ENCODE measurements around the gene APRT.
"Not testable (repeated sequence)": the region's sequence is repeated elsewhere in the genome, so short reads cannot be mapped to it uniquely, and the experiment has no call there.

The APRT gene

GRCh38 chr16:88841521-88842307 lies 30.0 kb upstream of the APRT start:
- DNase-seq: no peak

DNA sequence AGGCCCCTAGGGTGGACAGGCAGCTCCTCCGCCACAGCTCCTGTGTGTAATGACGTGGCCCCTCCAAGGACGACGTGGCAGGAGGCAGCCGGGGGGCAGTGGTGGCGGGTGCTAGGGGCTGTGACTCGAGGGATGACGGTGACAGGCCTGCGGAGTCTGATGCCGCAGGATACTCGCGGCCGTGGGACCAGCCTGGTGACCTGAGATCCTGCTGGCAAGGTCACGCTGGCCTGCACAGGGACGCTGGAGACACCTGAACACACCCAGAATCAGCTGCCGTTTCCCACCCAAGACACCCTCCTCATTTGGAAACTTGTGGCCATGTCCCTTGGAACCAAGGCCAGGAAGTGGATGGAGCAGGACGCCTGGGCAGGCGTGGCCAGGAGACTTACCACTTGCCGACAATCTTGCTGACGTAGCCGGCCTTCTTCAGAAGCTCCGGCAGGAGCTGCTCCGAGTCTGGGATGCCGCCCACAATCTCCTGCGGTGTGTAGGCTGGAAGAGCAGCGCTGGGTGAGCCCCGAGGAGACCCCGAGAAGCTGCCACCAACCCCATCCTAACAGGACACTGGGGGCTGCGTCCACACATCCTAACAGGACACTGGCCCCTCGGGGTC lies 29.0 kb upstream of the APRT start:
- DNase-seq: no peak

DNA sequence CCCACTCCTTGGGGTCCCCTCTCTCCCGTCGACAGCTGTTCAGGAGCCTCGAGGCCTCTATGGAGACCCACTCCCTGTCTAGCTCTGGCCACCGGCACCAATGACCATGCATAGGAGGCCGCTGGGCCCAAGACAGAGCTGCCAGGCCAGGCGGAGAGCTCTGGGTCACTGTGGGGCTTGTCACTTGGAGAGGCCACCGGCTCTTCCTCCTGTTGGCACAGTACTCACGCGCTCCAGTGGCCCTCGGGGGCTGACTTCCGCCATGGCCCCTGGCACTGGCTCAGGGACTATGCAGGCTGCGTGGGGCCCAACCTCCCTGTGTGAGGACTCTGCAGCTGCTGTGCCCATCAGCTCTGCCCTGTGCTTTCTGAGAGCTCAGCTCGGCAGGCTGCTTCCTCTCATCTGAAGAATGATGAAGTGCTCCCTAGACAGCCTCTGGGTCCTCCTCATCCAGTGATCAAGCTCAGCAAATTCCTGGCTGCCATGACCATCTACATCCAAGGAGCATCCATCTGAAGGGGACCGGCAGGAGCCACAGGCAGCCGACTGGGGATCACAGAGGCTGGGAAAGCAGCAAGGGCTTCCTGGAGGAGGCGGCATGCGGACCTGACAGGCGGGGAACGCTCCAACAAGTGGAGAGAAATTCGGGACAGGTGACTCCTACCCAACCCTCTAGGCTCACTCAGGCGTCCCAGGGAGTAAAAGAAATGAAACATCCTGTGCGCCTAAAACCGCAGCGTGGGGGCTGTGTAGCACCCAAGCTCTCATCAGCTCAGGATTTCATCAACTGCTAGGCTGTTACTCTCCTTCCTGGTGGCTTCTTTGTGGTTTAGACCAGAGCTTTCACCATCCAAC lies 28.2 kb upstream of the APRT start:
- no peak for DNase-seq

- no peak for DNase-seq
Observed at GRCh38 chr16:88839026-88839529, 27.4 kb upstream of the APRT start.

- DNase-seq: no peak
Observed at GRCh38 chr16:88838566-88838965, 26.8 kb upstream of the APRT start.

DNA sequence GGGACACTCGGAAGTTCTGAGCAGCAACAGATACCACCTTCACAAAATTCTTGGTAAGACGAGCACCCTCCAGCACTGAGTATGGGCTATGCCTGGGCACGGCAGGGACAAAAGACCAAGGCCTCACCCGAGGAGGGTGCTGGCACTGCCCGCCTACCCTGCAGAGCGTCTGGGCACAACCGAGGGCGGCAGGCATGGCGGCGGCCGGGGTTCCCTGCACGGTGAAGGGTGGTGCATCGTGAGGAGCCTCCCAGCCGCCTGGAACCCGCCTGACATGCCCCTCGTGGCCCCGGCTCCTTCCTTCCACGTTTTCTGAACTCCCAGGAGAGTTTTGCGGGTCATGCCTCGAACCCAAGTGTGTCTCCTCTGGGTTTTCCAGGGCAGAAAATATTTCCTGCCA lies 26.1 kb upstream of the APRT start:
- no peak for DNase-seq

GRCh38 chr16:88836791-88837190 lies 25.1 kb upstream of the APRT start:
- no peak for DNase-seq

GRCh38 chr16:88835818-88836217 lies 24.1 kb upstream of the APRT start:
- DNase-seq: no peak

DNA sequence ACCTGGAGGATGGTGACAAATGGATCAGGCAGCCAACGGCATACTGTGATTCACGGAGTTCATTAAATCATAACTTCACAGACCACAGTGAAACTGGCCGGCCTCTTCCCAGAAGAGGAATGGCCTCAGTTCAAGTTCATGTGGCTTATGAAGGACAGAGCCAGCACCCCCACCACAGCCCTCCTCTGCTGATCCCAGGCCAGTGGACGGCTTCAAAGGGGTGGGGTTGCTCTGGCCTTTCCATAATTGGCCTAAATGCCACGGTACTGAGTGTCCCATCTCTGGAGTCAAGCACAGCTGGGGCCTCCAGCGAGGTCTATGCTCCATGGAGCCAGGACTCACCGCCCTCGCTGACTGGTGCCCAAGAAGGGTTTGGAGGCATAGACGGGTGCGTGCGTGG lies 23.7 kb upstream of the APRT start:
- no peak for DNase-seq

DNA sequence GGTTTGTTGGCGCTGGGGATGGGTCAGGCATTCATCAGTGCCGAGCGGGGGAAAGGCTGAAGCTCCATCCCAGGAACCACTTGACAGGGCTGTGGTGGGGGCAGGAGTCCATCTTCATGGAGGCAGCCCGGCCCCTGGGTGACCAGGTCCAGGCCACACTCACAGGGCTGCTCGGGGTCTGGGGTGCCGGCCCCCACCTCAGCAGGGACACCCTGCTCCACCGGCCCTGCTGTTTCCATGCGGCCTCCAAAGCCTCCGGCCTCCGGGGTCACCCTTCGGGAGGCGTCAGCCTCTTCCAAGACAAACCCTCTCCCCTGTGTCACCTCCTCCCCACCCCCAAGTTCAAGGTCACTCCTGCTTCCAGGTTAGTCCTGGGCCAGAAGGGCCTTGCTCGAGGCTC lies 22.9 kb upstream of the APRT start:
- no peak for DNase-seq

- DNase-seq: no peak
Observed at GRCh38 chr16:88833086-88833485, 21.4 kb upstream of the APRT start.

GRCh38 chr16:88831838-88832237 lies 20.1 kb upstream of the APRT start:
- DNase-seq: no peak

DNA sequence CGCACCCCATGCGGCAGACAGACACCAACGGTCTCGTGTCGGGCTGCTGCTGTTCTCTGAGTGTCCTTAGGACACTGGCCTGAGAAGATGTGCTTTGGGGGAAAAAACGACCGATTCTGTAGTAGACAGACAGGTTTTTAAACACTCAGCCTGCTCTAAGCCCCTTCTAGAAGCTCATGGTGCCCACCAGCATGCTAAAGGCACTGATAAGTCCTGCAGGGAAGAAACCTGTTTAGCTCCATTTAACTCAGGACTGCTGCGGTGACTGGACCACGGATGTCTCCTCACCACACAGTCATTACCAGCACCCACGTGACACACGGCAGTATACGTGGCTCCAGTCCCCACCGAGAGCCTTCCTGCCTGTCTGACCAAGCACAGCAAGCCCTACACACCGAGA lies 19.1 kb upstream of the APRT start:
- no peak for DNase-seq

DNA sequence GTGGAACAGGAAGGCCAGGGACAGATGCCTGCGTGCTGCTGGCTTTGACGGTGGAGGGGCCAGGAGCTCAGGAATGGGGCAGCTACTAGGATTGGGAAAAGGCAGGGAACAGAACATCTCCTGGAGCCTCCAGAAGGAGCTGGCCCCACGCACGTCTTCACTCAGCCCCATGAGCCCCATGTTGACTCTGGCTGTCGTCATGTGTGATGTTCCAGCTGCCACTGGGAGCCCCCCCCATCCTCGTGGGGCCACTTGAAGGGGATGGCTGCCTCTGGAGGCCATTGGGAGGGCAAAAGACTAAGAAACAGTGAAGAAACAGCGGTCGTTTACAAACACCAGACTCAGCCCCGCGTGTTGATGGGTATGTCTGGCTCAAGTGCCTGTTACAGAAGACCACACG lies 18.5 kb upstream of the APRT start:
- DNase-seq: no peak

- DNase-seq: no peak
Observed at GRCh38 chr16:88828711-88829110, 17.0 kb upstream of the APRT start.

DNA sequence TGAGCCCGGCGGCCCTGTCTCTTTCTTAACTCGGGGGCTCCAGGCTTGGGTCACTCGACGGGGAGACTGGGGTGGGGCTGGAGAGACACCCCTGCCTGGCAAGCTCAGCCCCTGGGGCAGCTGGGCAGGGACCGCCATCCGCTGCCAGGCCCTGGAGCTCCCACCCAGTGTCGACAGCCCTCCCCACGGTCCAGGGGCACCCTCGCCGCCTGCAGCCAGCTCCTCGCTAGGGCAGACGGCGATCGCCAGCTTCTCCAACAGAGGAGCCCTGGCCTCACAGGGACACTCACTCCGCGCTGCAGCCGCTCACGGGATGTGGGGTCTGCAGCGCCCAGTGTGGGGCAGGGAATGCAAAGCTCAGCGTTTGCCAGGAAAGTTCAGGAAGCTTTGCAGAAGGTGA lies 16.0 kb upstream of the APRT start:
- no peak for DNase-seq

- DNase-seq: no peak
Observed at GRCh38 chr16:88826070-88826840, 14.5 kb upstream of the APRT start.

GRCh38 chr16:88825146-88825545 lies 13.4 kb upstream of the APRT start:
- DNase-seq: no peak

- no peak for DNase-seq
Observed at GRCh38 chr16:88824256-88825077, 12.7 kb upstream of the APRT start.

DNA sequence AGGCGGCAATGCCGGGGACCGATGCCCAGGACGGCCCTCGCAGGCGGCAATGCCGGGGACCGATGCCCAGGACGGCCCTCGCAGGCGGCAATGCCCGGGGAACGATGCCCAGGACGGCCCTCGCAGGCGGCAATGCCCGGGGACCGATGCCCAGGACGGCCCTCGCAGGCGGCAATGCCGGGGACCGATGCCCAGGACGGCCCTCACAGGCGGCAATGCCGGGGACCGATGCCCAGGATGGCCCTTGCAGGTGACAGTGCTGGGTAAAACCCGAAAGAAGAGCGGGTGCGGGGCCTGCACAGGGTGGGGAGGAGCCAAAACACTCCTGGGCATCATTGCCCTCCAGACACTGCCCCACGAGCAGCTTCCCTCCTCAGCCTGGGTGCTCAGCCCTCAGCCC lies 11.9 kb upstream of the APRT start:
- not testable (repeated sequence) for DNase-seq

DNA sequence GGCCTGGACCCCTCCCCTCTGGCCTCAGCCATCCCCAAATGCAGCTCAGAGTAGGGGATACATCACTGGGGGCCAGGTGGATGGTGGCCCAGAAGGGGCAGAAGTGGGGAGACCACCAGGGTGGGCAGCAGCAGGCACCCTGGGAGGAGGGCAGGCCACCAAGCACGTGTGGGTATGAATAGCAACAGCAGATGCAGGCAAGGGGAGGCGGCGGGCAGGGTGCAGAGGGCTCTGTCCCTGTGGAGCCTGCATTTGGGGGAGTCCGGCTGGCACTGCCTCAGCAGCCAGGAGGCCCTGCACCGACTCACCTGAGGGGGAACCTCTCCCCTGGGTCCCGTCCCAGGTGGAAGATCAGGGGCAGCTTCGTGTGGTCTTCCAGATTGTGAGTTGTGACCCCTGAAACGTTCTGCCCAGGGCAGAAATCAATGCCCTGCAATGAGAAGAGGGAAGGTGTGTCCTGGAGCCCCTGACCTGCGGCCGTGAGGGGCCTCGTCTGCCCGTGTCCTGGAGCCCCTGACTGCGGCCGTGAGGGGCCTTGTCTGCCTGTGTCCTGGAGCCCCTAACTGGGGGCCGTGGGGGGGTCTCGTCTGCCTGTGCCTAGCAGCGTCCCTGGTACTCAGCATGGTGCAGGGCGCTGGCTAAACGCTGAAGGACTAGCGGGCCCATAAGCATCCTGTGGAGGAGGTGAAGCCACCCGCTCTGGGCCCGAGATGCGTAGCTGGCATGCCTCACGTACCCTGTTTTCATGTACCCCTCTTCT lies 10.7 kb upstream of the APRT start:
- no peak for DNase-seq

All from COR-L47 (cell line).